ENCODE measurements around the gene OVCA2. TPM values are rescaled to one million over a fixed set of nuclear protein-coding genes. Genes with fewer than 3 reads are reported as not detected.

The OVCA2 gene
- polyA plus RNA-seq, 3 donors = 16.0 to 19.1 (median 17.6) TPM

- DNase-seq = no peak
These were observed 21.7 kb downstream of the OVCA2 start for GRCh38 chr17:2063261-2064146.

- no peak for DNase-seq
These were observed 22.3 kb downstream of the OVCA2 start for GRCh38 chr17:2064147-2064489.

GRCh38 chr17:2064520-2064971, 22.7 kb downstream of the OVCA2 start:
- DNase-seq = no peak

- DNase-seq = no peak
These were observed 23.4 kb downstream of the OVCA2 start for GRCh38 chr17:2064980-2065785.

DNA sequence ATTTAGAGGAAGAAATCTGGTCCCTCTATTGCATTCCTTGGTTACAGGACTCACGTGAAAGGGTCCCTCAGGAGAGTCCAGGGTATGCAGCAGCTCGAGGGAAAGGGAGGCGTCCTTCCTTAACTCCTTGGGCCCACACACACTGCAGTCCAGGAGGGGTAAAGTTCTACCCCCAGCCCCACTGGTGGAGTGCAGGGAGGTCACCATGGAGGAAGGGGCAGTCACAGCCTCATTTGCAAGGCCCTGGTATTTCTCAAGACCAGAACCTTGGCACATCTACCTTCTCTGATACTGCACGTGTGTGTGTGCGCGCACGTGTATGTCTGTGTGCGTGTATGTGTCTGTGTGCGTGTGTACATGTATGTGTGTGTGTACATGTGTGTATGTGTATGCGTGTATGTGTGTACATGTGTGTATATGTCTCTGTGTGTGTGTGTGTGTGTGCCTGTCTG, 24.2 kb downstream of the OVCA2 start:
- no peak for DNase-seq

- no peak for DNase-seq
These were observed 25.3 kb downstream of the OVCA2 start for GRCh38 chr17:2067048-2067561.

GRCh38 chr17:2067608-2068024, 25.8 kb downstream of the OVCA2 start:
- no peak for DNase-seq

GRCh38 chr17:2068031-2068518, 26.3 kb downstream of the OVCA2 start:
- no peak for DNase-seq

DNA sequence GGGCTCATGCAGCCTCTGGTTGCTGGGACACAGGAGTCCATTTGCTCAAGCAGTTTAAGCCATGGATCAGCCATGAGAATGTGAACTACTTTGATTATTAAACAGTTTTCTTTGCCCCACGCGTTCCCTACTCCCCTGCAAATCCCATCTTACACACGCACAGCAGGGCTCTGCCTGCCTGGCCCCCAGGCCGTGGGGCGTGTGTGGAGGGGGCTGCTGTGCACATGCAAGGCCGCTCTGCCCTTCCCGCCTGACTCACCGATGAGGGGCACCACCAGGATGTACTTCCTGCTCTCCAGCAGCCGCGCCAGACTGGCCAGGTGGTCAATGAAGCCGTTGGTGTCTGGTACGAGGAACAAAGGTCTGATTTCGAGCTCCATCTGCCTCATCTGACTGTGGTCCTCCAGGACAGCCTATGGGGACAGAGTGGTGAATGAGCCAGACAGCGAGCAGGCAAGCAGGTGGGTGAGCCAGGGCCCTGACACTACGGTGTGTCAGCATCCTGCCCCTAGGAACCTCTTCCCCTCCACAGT, 26.8 kb downstream of the OVCA2 start:
- DNase-seq = no peak

DNA sequence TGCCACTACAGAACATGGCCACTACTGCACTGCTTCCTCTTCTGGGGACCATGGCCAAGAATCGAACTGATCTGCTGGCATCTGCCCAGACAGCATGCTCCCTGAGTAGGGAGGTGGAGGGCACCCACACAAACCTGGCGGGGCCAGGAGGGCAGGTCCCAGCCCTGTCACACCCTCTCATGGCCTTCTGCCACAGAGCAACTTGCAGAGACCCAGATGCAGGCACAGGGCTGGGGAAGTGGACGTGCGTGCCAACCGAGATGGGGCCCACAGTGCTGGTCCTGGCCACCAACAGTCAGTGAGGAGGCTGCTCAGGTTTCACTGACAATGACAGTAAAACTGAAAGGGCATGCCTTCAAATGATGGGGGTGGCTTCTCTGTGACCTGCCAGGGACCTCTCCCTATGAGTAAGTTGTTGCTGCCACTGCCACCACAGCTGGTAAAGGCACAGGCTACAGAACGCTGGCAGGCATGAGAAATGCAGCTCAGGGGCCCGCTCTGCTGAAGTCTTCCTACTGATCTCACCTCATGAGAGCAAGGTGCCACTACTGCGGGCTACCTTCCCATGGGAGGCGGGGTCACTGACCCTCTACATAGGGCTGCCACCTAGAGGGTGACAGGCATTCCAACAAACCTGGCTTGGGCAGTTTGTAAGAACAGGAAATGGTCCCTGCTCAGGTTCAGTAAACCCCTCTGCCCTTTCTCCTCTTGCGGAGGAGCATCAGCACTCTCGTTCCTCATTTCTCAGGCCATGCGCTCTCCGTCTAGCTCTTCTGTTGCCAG, 28.6 kb downstream of the OVCA2 start:
- DNase-seq = no peak

GRCh38 chr17:2071024-2071385, 29.2 kb downstream of the OVCA2 start:
- no peak for DNase-seq

DNA sequence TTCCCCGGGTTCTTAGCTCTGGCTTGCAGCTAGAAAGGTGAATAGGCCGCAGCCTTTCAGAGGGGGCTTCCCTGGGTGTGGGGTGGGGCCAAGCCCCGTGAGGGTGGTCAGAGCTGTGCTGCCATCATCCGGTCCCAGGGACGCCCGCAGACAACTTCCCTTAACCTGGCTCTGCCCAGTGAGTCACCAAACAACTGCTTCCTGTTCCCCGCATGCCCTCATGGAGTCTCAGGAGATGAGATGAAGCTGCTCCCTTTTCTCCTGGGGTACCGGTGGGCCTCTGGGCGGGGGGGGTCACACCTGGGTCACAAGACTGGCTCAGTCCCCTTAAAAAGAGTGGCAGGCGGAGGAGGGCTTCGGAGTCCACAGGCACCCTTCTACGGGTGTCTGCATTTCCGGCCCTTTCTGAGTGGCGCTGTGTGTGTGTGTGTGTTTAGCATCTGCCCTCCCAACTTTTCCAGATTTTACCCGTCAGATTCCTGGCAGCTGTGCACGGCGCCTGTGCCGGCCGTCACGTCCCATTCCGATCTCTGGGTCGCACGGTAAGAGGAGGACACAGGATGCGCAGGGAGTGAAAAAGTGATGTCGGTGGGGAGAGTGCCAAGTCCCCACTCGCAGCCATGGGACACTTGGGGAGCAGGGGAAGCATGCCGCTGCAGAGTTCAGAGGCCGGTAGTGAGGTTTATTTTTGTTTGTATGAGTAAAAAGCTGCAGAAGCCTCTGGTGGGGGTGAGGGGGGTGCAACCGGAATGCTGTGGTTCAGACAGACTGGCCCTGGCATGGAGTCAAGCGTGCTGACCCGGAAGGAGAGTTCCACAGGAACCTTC, 29.8 kb downstream of the OVCA2 start:
- DNase-seq = no peak

DNA sequence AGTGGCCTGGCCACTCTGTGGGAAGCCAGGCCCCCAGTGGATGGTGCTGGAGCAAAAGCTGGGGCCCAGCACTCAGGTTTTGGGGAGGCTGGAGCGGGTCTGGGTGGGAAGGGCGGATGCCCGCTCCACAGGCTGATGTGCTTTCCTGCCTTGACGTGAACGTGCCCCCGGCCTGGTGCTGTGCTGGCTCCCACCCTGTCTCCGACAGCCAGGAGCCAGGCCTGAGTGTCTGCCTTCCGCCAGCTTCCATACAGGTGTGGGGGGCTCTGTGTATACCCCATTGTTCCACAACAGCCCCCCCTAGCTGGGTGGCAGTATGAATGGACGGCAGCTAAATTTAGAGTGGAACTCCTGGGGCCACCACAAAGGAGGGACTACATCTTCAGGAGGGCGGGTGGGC, 33.1 kb downstream of the OVCA2 start:
- DNase-seq = no peak

DNA sequence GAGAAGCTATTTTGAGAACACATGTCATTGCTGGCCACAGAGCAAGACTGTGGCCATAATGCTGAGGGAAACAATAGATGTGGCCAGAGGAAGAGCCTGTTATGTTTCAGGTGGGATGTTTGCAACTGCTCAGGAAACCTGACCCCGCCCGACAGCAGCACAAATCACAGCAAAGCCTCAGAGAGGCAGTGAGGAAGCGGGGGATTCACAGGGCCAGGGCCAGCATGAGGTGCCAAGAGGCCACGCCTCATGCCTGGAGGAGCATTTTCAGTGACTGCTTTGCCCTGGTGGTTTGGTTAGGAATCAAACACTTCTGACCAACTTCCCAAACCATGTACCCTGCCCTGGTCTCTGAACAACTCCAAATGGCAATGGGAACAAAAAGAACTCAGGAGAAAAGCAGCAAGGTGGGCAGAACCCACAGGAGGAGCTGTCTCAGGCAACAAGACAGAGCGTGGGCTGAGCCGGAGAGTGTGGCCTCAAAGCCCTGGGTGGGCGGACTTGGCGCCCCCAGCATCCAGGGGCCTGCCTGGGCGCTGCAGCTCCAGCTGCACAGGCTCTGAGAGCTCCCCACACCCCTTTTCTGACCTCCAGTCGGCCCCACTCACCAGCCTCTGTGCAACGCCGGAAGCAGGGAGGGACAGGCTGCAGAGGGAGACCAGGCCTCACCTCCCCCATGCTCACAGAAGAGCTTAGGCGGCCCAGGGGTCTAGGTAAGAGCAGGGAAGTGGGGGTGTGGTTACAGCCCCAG, 33.7 kb downstream of the OVCA2 start:
- DNase-seq = no peak

- no peak for DNase-seq
These were observed 34.5 kb downstream of the OVCA2 start for GRCh38 chr17:2076087-2076984.

DNA sequence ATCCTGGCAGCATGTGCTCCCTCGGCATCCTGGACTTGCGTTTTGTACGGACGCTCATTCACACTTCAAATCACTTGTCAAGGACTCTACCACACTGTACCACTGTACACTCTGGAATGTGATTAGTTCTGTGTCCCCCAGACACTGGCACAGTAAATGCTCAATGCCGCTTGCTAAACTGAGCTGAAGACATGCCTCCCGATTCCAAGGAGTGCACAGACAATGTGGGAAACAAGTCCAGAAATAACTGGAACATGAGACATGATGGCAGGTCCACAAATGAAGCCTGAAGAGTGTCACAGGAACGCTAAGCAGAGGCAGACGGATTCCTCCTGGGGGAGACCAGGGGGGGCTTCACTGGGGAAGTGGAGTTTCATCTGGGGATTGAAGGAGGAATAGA, 35.2 kb downstream of the OVCA2 start:
- no peak for DNase-seq

DNA sequence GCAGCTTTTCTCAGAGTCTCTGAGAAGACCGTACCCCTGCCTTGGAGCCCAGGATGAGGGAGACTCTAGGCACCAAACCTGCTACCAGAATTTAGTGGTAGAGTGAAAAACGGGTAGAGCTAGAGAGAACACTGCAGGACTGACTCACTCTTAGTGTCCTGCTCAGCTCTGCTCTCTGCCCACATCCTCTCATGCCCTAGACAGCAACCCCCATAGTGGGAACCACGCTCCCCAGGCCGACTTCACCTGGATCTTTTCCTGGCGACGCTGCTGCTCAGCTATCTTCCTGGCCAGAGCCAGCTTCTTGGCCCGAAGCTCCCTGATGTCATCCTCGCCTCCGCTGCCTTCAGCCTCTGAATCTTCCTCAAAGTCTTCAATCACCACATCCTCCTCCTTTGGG, 39.7 kb downstream of the OVCA2 start:
- no peak for DNase-seq

- DNase-seq = no peak
These were observed 40.4 kb downstream of the OVCA2 start for GRCh38 chr17:2082003-2082781.

All from renal pelvis (tissue), 4 donors.